ENCODE results near the gene GMEB2.
"Not testable (repeated sequence)": the region's sequence is repeated elsewhere in the genome, so short reads cannot be mapped to it uniquely, and the experiment has no call there.

Gene GMEB2

DNA sequence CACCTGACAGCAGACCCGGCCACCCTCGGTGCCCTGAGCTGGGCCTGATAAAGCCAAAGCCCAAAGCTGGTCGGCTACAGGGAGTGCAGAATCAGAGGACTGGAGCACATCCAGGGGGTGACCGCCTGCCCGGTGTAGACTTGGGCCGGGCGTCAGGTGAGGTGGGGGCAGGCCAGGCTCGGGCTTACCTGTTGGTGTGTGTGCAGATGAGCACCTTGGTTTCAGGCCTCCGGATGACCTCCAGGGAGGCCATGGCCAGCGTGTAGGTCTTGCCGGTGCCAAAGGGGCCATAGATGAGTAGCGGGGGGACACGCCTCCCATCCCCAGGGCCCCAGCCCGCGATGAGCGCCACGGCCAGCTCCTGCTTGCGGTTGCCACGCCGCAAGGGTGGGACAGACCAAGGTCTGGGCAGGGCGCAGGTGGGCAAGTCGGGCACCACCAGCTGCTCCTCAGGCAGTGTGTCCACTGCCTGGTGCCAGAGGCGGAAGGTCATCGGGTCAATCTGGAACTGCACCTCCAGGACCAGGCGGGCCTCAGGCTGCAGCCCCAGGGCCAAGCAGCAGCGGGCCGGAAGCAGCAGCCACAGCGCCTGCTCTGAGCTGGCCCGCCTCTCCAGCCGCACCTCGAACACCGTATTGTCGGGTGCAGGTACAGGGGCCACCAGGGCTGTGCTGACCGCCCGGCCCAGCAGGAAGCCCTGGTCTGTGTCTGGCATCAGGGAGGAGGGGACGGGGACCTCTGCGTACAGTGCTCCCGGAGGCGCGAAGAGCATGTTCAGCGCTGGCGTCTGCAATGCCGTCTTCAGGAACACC lies 58.5 kb downstream of the GMEB2 start:
- no peak for DNase-seq

DNA sequence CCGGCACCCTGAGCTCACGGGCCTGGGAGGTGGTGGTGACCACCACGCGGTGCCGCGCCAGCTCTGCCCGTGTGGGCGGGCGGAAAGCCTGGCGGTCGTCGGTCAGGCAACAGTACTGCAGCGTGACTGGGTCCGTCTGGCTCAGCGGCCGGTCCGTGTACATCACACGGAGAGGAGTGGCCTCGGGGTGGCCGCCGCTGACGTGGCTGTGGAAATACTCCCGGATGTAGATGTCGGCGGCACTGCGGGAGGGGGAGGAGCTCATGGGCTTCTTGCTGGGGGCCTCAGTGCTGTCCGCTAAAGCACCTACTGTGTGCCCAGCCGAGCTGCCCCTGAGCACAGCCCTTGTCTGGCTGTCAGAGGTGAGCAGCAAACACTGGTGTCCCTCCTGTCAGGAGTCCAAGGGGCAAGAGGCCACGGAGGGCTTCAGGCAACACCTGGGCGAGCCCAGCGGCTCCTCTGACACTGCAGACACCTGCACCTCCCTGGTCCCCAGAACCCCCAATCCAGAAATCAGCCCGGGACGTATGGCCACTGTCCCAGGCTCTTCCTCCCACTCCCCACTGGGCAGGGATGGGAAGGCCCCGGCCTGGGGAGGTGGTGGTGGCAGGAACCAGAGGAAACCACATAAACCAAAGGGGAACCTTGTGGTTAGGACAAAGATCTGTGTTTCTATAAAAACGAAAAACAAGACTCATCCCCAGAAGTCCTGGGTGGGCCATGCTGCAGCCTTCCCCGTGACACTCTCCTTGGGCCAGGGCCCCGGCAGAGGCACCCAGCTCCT lies 59.3 kb downstream of the GMEB2 start:
- peak; percentile 46 for DNase-seq

DNA sequence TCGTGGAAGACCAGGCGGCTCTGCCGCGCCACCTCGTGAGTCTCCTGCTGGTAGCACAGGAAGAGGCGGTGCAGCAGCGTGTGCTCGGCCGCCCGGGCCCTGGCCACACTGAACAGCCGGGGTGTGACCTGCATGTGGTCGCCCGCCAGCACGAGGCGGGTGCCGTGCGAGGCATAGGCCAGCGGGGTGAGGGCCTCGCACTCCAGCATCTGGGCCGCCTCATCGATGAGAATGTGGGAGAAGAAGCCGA lies 59.8 kb downstream of the GMEB2 start:
- no peak for DNase-seq

DNA sequence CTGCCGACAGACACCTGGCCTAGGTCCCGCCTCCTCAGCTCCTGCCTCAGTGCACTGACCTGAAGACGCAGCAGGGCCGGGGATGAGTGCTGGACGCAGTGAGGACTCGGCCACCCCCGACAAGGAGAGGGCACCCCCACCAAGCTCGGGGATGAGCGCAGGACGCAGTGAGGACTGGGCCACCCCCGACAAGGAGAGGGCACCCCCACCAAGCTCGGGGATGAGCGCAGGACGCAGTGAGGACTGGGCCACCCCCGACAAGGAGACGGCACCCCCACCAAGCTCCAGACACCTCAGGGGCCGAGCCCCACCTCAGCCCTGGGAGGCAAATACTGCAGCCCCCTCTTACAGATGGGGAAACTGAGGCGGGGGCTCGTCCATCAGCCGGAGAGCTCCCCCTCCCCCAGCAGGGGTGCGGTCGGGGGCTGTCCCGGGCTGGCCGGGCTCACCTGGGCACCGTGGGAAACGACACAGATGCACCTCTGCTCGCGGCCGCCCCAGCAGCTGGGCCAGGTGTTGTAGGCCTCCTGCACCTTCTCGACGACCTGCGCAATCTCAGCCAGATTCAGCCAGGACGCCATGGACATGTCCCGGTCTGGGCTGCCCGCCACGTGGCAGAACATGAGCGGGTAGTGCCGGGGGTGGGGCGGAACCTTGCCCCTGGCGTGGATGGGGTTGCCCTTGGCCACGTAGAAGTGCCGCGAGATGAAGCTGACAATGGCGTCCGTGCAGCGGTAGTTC lies 60.3 kb downstream of the GMEB2 start:
- no peak for DNase-seq

DNA sequence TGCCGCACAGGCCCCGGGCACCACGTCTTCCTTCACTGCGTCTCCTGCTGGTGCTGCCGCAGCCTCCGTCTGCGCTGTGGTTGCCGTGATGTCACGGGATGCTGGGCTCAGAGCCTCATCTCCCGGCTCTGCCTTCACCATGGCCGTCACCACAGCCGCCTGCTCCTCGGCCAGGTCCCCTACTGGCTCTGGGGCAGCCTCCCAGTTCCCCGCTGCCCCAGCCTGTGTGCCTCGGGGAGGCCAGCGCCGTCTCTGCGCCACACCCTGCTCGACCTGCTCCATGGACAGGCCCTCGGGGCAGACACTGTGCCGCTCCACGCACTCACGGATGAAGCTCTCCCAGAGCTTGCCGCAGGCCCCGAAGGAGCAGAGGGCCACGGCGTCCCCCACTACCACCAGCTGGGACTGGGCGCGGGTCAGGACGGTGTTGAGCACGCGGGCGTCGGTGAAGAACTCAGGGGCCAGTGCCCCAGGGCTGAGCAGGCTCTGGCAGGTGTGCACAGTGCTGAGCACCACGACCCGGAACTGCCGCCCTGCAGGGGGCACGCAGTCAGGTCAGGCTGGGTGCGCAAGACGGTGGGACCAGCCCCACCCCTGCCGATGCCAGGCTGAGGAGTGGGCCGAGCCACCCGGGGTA lies 61.1 kb downstream of the GMEB2 start:
- no peak for DNase-seq

DNA sequence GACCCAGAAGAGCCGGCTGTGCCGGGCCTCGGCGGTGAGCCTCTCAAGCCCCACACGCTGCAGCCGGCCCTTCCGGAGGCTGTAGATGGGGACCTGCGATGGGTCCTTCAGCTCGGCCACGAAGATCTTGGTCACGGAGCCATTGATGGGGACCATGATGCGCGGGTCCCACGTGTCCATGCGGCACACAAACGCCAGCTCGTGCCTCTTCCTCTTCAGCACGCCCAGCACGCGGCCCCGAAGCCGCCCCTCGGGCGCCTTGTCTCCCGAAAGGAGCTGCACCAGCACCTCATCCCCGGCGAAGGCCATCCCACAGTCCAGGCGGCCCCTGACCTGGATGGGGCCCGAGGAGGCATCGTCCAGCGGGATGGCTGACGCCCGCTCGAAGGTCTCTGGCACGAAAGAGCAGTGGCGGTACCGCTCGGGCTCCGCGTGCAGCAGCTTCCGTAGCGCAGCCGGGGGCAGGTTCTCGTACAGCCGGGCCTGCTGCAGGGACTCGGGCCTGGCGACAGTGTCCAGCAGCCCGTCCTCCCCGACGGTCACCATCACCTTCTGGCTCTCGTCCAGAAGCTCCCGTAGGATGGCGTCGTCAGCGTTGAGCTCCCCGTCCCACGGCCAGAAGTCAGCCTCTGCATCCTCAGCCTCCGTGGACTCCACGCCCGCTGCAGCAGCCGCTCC lies 61.7 kb downstream of the GMEB2 start:
- DNase-seq, result no peak

DNA sequence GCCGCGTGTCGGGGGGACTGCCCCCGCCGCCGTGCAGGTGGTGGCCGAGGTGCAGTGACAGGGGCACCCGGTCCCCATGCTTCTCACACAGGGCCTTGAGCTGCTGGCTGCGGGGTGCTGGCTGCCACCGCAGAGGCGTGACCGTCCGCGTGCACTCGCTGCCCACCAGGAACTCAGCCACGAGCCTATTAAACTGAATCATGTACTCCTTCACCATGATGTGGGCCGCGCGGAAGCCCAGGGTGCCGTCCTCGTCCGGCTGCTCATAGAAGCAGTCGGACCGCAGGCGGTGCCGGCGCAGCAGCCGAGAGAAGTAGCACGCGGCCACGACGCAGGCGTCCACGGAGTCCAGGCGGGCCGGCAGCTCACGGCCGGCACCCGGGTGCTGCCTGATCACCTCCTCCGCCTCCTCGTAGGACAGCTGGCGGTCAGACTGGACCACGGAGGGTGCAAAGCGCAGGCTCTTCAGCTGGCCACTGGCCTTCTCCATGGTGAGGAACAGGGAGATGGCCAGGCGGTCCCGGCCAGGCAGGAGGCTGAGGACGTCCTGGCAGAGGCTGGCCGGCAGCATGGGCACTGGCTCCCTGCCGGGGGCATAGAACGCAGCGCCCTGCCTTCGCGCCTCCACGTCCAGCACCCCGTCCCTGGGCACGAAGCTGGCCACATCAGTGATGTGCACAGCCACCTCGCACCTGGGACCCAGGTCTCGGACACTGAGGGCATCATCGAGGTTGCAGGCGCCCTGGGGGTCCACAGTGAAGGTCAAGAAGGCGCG lies 62.7 kb downstream of the GMEB2 start:
- DNase-seq, result no peak

DNA sequence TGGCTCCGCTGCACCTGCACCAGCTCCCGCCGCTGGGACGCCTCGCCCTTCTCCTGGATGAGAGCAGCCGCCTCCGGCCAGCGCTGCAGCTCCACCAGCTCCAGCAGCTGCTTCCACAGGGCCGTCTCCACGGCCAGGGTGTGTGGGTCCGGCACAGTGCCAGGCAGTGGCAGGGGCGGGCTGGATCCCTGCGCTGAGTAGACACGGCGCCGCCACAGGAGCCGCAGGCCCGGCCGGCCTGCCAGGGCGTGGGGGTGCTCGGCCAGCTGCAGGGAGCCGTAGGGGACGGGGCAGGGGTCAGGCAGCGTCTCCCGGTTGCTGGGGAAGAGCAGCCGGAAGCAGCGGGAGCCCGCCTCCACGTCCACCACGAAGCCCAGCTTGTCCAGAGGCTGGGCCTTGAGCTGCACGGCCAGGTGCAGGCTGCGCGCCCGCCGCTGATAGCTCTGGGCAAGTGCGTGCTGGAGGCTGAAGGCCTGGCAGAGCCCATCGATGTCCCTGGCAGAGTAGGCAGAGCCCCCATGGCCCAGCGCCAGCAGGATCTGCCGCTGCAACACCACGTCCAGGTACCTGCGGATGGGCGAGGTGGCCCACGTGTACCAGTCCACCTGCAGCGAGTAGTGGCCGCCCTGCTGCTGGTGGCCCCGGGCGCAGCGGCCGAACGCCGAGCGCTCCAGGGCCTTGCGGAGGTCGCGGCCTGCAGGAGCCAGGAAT lies 63.5 kb downstream of the GMEB2 start:
- no peak for DNase-seq

DNA sequence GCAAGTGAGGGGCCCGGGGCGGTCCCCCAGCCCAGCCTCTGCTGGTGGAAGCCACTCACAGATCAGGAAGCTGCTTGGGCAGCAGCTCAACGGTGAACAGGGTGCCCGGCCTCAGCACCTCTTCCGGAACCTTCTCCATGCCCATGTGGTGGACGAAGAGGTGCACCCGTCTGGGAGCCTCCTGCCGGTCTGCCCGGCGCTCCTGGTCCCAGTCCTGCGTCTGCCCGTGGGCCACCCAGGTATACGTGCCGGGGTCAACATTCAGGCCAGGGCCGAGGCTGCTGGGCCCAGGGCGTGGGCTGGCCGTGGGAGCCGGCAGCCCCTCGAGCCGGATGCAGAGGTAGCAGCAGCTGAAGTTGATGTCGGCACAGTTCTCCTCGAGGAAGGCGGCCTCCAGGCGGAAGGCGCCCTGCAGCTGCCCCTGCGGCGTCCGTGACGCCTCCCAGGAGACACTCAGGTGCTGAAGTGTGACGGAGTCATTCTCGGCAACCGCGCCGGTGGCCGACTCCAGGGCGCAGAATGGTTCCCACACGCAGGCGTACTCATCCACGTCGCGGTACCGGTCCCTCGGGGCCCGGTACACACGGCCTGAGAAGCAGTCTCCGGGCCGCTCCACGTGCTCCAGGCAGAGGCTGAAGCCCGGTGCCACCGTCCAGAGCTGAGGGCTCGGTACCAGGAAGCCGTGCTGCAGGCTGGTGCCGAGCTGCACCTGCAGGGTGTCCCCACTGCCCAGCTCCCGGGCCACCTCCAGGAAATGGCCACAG lies 64.3 kb downstream of the GMEB2 start:
- no peak for DNase-seq

DNA sequence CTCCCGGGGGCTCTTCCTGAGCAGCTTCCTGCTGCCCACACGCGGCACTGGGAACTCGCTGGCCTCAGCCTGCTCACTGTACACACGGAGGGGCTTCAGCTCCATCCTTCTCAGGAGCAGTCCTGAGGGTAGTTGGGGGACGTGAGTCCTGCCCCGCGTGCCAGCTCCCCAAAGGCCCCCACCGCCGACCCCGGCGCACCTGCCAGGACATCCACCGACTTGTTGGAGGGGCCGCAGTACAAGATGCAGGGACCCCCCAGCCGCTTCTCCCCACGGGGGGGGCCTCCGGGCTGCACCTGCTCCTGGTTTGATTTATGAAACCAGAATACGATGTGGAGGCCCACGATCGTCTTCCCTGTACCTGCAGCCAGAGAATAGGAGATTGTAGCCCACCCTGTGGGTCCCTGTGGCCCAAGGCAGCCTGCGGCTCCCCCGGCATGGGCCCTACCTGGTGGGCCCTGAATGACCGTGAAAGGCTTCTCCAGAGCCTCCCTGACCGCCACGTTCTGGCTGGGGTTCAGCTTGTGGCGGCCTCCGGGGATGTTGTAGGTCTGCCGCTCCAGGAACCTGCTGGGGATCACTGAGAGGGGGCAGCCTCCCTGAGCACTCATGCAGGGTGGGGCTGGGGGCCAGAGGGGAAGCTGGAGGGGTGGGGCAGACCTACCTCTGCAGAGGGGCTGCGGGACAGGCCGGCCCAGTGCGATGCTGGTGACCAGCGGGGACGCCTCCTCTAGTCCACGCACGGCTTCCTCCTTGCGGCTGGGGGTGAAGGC lies 65.1 kb downstream of the GMEB2 start:
- DNase-seq, result no peak

DNA sequence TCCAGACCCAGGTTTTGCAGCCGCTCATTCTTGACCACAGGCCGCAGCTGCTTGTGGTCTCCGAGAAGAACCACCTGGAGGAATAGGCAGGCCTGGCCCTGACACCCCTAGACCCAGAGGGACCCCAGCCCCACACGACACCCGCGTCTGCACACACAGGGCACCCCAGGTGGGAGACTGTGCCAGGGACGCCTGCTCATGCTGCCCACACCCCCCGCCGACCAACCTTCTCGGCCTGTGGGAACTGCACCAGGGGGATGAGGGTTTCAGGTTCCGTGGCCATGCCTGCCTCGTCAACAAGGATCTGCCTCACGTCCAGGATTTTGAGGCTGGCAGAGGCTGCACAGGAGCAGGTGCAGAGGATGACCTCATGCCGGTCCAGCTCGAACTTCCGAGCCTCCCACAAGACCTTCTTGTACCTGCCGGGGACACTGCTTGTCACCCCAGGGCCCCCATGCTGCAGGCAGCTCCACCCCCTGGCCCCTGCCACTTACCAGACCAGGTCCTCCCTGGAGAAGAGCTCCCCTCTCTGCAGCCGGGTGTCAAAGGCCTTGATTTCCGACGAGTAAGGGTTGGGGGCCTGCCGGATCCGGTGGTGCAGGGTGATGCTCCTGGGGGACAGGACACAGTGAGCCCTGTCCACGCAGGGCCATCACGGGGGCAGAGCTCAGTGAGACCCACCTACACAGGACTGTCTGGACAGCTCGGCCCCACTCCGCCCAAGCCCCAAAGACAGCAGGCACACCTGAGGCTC lies 65.9 kb downstream of the GMEB2 start:
- DNase-seq, result no peak

DNA sequence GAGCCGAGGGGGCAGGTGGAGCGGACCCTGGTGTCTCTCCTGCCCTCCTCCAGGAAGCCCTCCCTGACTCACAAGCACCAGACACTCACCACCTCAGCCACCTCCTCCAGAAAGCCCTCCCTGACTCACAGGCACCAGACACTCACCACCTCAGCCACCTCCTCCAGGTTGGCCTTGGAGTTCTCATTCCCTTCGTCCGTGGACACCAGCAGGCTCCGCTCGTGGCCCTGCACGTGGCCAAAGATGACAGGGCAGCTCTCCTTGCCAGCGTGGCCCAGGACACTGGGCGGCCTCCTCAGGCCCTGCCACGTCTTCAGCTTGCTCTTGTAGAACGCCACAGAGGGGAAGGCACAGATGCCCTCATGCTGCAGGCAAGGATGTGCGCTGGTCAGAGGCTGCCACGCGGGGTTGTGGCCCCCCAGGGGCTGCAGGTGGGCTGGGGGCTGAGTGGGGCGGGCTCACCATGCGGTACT lies 66.5 kb downstream of the GMEB2 start:
- no peak for DNase-seq

DNA sequence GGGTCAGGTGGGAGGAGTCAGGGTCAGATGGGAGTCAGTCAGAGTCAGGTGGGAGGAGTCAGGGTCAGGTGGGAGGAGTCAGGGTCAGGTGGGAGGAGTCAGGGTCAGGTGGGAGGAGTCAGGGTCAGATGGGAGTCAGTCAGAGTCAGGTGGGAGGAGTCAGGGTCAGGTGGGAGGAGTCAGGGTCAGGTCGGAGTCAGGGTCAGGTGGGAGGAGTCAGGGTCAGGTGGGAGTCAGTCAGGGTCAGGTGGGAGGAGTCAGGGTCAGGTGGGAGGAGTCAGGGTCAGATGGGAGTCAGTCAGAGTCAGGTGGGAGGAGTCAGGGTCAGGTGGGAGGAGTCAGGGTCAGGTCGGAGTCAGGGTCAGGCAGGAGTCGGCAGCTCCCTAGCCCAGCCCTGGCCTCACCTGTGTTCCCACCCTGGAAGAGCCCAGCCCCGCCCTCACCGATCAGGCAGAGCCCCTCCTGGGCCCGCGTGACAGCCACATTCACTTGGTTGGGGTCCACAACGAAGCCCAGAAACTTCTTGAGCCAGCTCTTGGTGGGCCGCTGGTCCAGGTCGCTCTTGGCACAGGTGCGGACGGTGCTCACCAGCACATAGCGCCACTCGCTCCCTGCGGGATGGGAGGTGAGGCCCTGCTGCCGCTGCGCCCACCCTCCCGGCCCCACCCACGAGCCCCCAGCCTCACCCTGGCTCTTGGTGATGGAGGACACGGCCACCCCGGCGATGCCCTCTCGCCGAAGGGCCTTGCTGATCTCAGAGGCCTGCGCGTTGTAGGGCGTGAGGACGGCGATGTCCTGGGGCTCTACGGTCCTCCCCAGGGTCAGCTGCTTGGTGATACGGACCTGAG lies 67.2 kb downstream of the GMEB2 start:
- not testable (repeated sequence) for DNase-seq

DNA sequence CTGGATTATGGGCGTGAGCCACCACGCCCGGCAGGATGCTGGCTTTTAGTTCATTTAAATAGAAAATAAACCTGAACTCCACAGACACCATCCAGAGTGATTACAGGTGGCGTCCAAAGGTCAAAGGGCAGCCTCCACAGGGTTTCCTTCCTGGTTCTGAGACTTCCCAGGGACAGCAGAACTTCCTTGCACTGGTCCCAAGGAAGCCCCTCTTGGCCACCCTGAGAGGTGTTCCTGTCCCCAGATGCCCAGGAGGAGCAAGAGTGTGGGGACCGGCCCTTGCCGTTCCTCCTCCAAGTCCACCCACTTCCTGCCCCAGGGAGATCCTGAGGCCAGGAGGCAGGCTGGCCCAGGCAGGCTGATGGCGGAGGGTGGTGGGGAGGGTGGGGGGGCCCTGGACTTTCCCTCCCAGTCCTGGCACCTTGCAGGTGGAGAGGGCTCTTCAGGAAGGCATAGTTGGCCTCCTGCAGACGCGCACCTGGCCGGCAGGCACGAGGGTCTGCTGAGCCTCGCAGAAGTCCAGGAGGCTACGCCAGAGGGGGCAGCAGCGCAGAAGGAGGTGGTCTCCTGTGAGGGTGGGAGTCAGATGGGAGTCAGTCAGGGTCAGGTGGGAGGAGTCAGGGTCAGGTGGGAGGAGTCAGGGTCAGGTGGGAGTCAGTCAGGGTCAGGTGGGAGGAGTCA lies 68.0 kb downstream of the GMEB2 start:
- no peak for DNase-seq

DNA sequence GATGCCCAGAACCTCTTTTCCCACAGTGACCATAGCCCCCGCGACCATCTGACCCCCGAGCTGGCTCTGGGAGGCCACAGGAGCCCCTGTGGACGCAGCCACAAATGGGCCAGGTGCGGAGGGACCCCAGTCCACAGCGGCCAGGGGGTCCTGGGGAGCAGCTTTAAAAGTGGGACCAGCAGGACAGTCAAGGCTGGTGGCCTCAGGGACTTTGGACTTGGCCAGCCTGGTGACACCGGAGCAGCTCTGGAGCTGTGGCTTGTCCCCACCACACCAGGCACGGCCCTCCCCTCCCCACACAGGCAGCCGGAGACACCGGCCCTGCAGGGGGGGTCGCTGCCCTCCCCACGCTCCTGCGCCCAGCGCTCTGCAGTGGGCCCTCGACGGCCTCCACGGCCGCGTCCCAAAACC lies 69.4 kb downstream of the GMEB2 start:
- no peak for DNase-seq

DNA sequence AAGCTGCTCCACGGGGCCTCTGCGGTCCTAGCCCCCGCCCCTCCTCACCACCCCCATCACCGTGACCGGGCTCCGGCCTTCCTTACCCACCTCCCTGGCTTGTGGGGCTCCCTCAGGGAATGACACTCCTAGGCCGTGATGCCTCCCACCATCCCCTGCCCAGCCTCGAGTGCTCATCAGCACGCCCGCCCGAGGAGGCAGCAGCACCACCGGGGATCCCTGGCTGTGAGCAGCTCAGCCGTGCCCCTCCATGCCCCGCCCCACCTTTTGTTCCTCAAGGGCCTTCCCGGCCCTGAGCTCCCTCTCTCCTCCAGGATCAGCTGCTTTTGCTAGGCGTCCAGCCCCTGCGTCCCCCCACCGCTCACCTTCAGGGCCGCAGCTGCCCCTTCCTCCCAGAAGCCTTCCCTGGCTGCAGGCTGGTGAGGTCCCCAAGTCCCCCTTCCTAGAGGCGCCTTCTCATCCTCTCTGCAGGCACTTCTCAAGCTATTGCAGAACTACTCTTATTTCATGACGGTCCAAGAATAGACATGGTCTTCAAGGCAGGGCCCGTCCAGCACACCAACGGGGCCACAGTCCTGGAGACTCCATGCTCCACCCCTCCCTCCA lies 69.9 kb downstream of the GMEB2 start:
- no peak for DNase-seq
